Stimulated activated CD4-positive, alpha-beta T cell treated with anti-CD3 and anti-CD28 coated beads, Interleukin-15, amount 100 ng/mL, for 48 hours (primary cell): ENCODE results near the gene FSTL3.

ENCODE experiments used
- DNase-seq, 2 donors: peaks; one replicate each; pipeline ENCODE4 v3.0.0-alpha.2; 2020; ENCODE audit warnings: low read depth in 2 of 2

The FSTL3 gene

GRCh38 chr19:645912-646778 is 30.0 kb upstream of the FSTL3 start:
- no peak for DNase-seq

GRCh38 chr19:646779-647565 is 29.2 kb upstream of the FSTL3 start:
- DNase-seq: no peak

GRCh38 chr19:647566-648284 is 28.5 kb upstream of the FSTL3 start:
- no peak for DNase-seq

GRCh38 chr19:648305-648704 is 27.9 kb upstream of the FSTL3 start:
- DNase-seq: no peak

- no peak for DNase-seq
Measured at GRCh38 chr19:648904-649801, 27.0 kb upstream of the FSTL3 start.

- no peak for DNase-seq
Measured at GRCh38 chr19:650121-650520, 26.1 kb upstream of the FSTL3 start.

- DNase-seq: no peak
Measured at GRCh38 chr19:651114-651818, 24.9 kb upstream of the FSTL3 start.

- DNase-seq: no peak
Measured at GRCh38 chr19:651991-652390, 24.2 kb upstream of the FSTL3 start.

GRCh38 chr19:652467-653389 is 23.5 kb upstream of the FSTL3 start:
- DNase-seq: no peak

- DNase-seq: no peak
Measured at GRCh38 chr19:653425-653824, 22.8 kb upstream of the FSTL3 start.

GRCh38 chr19:655691-656090 is 20.5 kb upstream of the FSTL3 start:
- no peak for DNase-seq

- DNase-seq: no peak
Measured at GRCh38 chr19:656751-657559, 19.2 kb upstream of the FSTL3 start.

GRCh38 chr19:657611-658010 is 18.6 kb upstream of the FSTL3 start:
- DNase-seq: no peak

- no peak for DNase-seq
Measured at GRCh38 chr19:658059-658839, 17.9 kb upstream of the FSTL3 start.

- no peak for DNase-seq
Measured at GRCh38 chr19:658916-659839, 17.0 kb upstream of the FSTL3 start.

GRCh38 chr19:660793-661426 is 15.3 kb upstream of the FSTL3 start:
- DNase-seq: no peak
